Progenitor cell of endocrine pancreas (in vitro differentiated cells): Measurements from ENCODE around the gene GDPD3. TPM values are rescaled to one million over a fixed set of nuclear protein-coding genes. Genes with fewer than 3 reads are reported as not detected.

Experiments
- DNase-seq: peaks from one replicate; pipeline ENCODE4 v3.0.0; 2021; ENCODE audit warnings: low spot score; ENCODE audit not compliant: unreplicated experiment
- H3K27ac Mint-ChIP-seq: 2 replicates; pipeline ENCODE4 v1.8.0; 2021; ENCODE audit warnings: mild to moderate bottlenecking, moderate library complexity, mixed read lengths
- H3K27me3 Mint-ChIP-seq: 2 replicates; pipeline ENCODE4 v1.8.0; 2021; ENCODE audit warnings: mixed read lengths
- H3K36me3 Mint-ChIP-seq: 2 replicates; pipeline ENCODE4 v1.8.0; 2022; ENCODE audit warnings: mixed read lengths; ENCODE audit not compliant: insufficient read depth
- H3K4me1 Mint-ChIP-seq: 2 replicates; pipeline ENCODE4 v1.8.0; 2021; ENCODE audit warnings: low read depth, mixed read lengths
- H3K4me3 Mint-ChIP-seq: 2 replicates; pipeline ENCODE4 v1.8.0; 2021; ENCODE audit warnings: low read depth, mild to moderate bottlenecking, moderate library complexity, mixed read lengths
- H3K9me3 Mint-ChIP-seq: 2 replicates; pipeline ENCODE4 v1.8.0; 2021; ENCODE audit warnings: low read depth, mixed read lengths
- CTCF ChIP-seq: fragments of 200-600 bp; sonication (generic); IDR thresholded peaks from one replicate; pipeline ENCODE4 v1.5.0; 2021; ENCODE audit warnings: antibody characterized with exemption, mild to moderate bottlenecking; ENCODE audit not compliant: unreplicated experiment
- total RNA-seq: library from RNA; stranded (reverse); gene quantifications from 2 replicates; pipeline ENCODE4 v1.2.1, GENCODE V29; 2021

GDPD3 gene
- total RNA-seq, 1 donor from 2014 or later = 13.3 TPM

GRCh38 chr16:30069611-30070462 is 43.5 kb downstream of the GDPD3 start:
- no peaks in the 10 kb centered on the region for H3K9me3 Mint-ChIP-seq
- peaks cover 8% of the 10 kb centered on the region for H3K4me1 Mint-ChIP-seq
- peaks cover 20% of the 10 kb centered on the region for H3K36me3 Mint-ChIP-seq
- no peak overlapping the region for H3K27ac Mint-ChIP-seq
- TF ChIP-seq CTCF = no peak
- no peak overlapping the region for H3K4me3 Mint-ChIP-seq
- no peaks in the 10 kb centered on the region for H3K27me3 Mint-ChIP-seq
- no peak for DNase-seq

- peak; percentile 57 for TF ChIP-seq CTCF
- peak overlapping the region; percentile 24 for H3K4me3 Mint-ChIP-seq
- DNase-seq = no peak
- peak overlapping the region; percentile 64 for H3K27ac Mint-ChIP-seq
- H3K36me3 Mint-ChIP-seq = peaks cover 20% of the 10 kb centered on the region
- H3K9me3 Mint-ChIP-seq = no peaks in the 10 kb centered on the region
- H3K27me3 Mint-ChIP-seq = no peaks in the 10 kb centered on the region
- H3K4me1 Mint-ChIP-seq = peaks cover 13% of the 10 kb centered on the region
Observed at GRCh38 chr16:30068750-30069610, 44.4 kb downstream of the GDPD3 start.

GRCh38 chr16:30068333-30068732 is 45.0 kb downstream of the GDPD3 start:
- no peak for DNase-seq
- Mint-ChIP-seq H3K36me3 (peaks cover 20% of the 10 kb centered on the region), H3K27me3 (no peaks in the 10 kb centered on the region), H3K4me1 (peaks cover 16% of the 10 kb centered on the region), H3K27ac (peak overlapping the region; percentile 64), H3K4me3 (no peak overlapping the region), H3K9me3 (no peaks in the 10 kb centered on the region)
- no peak for TF ChIP-seq CTCF

- Mint-ChIP-seq H3K27me3 (no peaks in the 10 kb centered on the region), H3K27ac (no peak overlapping the region), H3K4me1 (peaks cover 16% of the 10 kb centered on the region), H3K9me3 (no peaks in the 10 kb centered on the region), H3K36me3 (peaks cover 20% of the 10 kb centered on the region), H3K4me3 (no peak overlapping the region)
- no peak for TF ChIP-seq CTCF
- DNase-seq = no peak
Observed at GRCh38 chr16:30067584-30067916, 45.8 kb downstream of the GDPD3 start.

GRCh38 chr16:30066761-30067583 is 46.4 kb downstream of the GDPD3 start:
- Mint-ChIP-seq H3K36me3 (peaks cover 18% of the 10 kb centered on the region), H3K4me3 (peak overlapping the region; percentile 90), H3K4me1 (peaks cover 16% of the 10 kb centered on the region), H3K27ac (peak overlapping the region; percentile 90), H3K9me3 (no peaks in the 10 kb centered on the region), H3K27me3 (no peaks in the 10 kb centered on the region)
- no peak for TF ChIP-seq CTCF
- no peak for DNase-seq
